Endothelial cell of umbilical vein (primary cell): ENCODE results near the gene GLOD5. TPM values are rescaled to one million over a fixed set of nuclear protein-coding genes. Genes with fewer than 3 reads are reported as not detected.

Experiments used
- BruUV-seq: library from RNA; stranded (reverse); fragments of 400-500 nt; replicated peaks from 2 replicates; lab custom pipeline; 2021; lab: Mats Ljungman, UMichigan
- CTCF ChIA-PET: fragments of 300-600, 350-600 bp; sonication (Branson Sonifier 250); formaldehyde crosslinking; loops from one replicate; lab custom pipeline; 2021; ENCODE audit warnings: antibody characterized with exemption, inconsistent platforms; lab: Charles Lee
- POLR2A ChIA-PET: fragments of 300-600, 350-600 bp; sonication (Branson Sonifier 250); formaldehyde crosslinking; loops from one replicate; lab custom pipeline; 2021; ENCODE audit warnings: antibody characterized with exemption, inconsistent platforms; lab: Charles Lee
- DNase-seq: peaks from one replicate; pipeline ENCODE4 v3.0.0-alpha.2; 2011; ENCODE audit warnings: low read depth, low spot score
- FAIRE-seq: peaks from 2 replicates; lab custom pipeline; 2011; peaks lifted over from hg19 to GRCh38; lab: Jason Lieb, UNC
- H2AFZ ChIP-seq: 2 replicates; pipeline ENCODE4 v1.6.0; 2012; ENCODE audit warnings: low read depth, low read length, control low read depth, inconsistent platforms
- H3K27ac ChIP-seq: 2 replicates; pipeline ENCODE4 v1.5.1; 2011; ENCODE audit warnings: low read depth, mild to moderate bottlenecking, control low read depth, low read length, moderate library complexity; ENCODE audit not compliant: insufficient read depth
- H3K27me3 ChIP-seq, 2 experiments: 2 replicates each; pipeline versions ENCODE4 v1.6.0 to v1.6.1; 2011; ENCODE audit warnings: low read length in 2 of 2, mixed read lengths in 1 of 2; ENCODE audit not compliant: control insufficient read depth in 2 of 2, insufficient read depth in 2 of 2
- H3K36me3 ChIP-seq, 2 experiments: 2 replicates in 1 of 2; 3 replicates in 1 of 2; pipeline ENCODE4 v1.5.1; 2011; ENCODE audit warnings: low read length in 2 of 2, mild to moderate bottlenecking in 1 of 2, moderate library complexity in 1 of 2; ENCODE audit not compliant: control insufficient read depth in 2 of 2, insufficient read depth in 2 of 2; ENCODE audit errors: extremely low read depth in 1 of 2
- H3K4me1 ChIP-seq: 3 replicates; pipeline ENCODE4 v1.5.1; 2011; ENCODE audit warnings: mild to moderate bottlenecking, low read length; ENCODE audit not compliant: control insufficient read depth, insufficient read depth; ENCODE audit errors: extremely low read depth
- H3K4me2 ChIP-seq: 2 replicates; pipeline ENCODE4 v1.6.1; 2011; ENCODE audit warnings: low read length, control low read depth, mixed read lengths; ENCODE audit not compliant: insufficient read depth
- H3K4me3 ChIP-seq, 3 experiments: fragments of 200-600 bp in 1 of 3; sonication (generic), shearing (Covaris generic) in 1 of 3; replicated peaks in 1 of 3; 2 replicates each; pipeline ENCODE4 v1.5.1; 2011 to 2016; ENCODE audit warnings: control low read depth in 3 of 3, low read length in 3 of 3, mild to moderate bottlenecking in 2 of 3, inconsistent platforms in 1 of 3, low read depth in 1 of 3, moderate library complexity in 1 of 3; ENCODE audit not compliant: insufficient read depth in 1 of 3
- H3K79me2 ChIP-seq: 2 replicates; pipeline ENCODE4 v1.6.0; 2012; ENCODE audit warnings: low read length, inconsistent platforms; ENCODE audit not compliant: control insufficient read depth, insufficient read depth
- H3K9ac ChIP-seq: replicated peaks from 2 replicates; pipeline ENCODE3; 2011; ENCODE audit warnings: low read length, control low read depth; ENCODE audit not compliant: insufficient read depth; ENCODE audit errors: extremely low read depth
- H3K9me1 ChIP-seq: replicated peaks from 3 replicates; pipeline ENCODE4 v1.6.0; 2011; ENCODE audit warnings: mild to moderate bottlenecking, low read length; ENCODE audit not compliant: control insufficient read depth, insufficient read depth; ENCODE audit errors: extremely low read depth
- H3K9me3 ChIP-seq: replicated peaks from 2 replicates; pipeline ENCODE4 v1.5.1; 2012; ENCODE audit warnings: low read length, inconsistent platforms; ENCODE audit not compliant: control insufficient read depth, insufficient read depth
- H4K20me1 ChIP-seq: replicated peaks from 2 replicates; pipeline ENCODE3; 2011; ENCODE audit warnings: mild to moderate bottlenecking, low read length; ENCODE audit not compliant: control insufficient read depth, insufficient read depth; ENCODE audit errors: extremely low read depth
- EZH2 ChIP-seq: IDR thresholded peaks from 2 replicates; pipeline ENCODE4 v1.6.1; 2012; ENCODE audit warnings: borderline replicate concordance, low read depth, mild to moderate bottlenecking, moderate library complexity, low read length, inconsistent platforms; ENCODE audit not compliant: severe bottlenecking
- FOS ChIP-seq: IDR thresholded peaks from 2 replicates; pipeline ENCODE4 v1.6.1; 2011; ENCODE audit warnings: mild to moderate bottlenecking, low read length, moderate library complexity, borderline replicate concordance; ENCODE audit not compliant: insufficient read depth
- GATA2 ChIP-seq: IDR thresholded peaks from 2 replicates; pipeline ENCODE4 v1.7.0; 2011; ENCODE audit warnings: low read depth, mild to moderate bottlenecking, moderate library complexity, mixed read lengths, low read length; ENCODE audit not compliant: insufficient read length, insufficient read depth
- JUN ChIP-seq: IDR thresholded peaks from 2 replicates; pipeline ENCODE4 v1.6.1; 2011; ENCODE audit warnings: borderline replicate concordance, low read depth; ENCODE audit not compliant: insufficient read length, insufficient read depth
- MAX ChIP-seq: IDR thresholded peaks from 2 replicates; pipeline ENCODE4 v1.6.1; 2011; ENCODE audit not compliant: insufficient read depth, insufficient read length
- MYC ChIP-seq: IDR thresholded peaks from one replicate; pipeline ENCODE4 v1.6.1; 2011; ENCODE audit warnings: mild to moderate bottlenecking, low read depth, low read length
- POLR2A ChIP-seq: IDR thresholded peaks from 2 replicates; pipeline ENCODE4 v1.6.1; 2012; ENCODE audit warnings: low read depth, mild to moderate bottlenecking, control low read depth, low read length
- POLR2AphosphoS5 ChIP-seq: IDR thresholded peaks from 2 replicates; pipeline ENCODE4 v1.6.1; 2012; ENCODE audit warnings: low read depth, mild to moderate bottlenecking, control low read depth, low read length, moderate library complexity; ENCODE audit not compliant: insufficient read depth
- dilution Hi-C: fragments of 300-500 bp; cut with MboI; formaldehyde crosslinking; loops from one replicate; pipeline ENCODE4 v1.15.0; 2019; ENCODE audit warnings: low sequenced_read_pairs; ENCODE audit not compliant: extremely low pct_ligation_motif_present
- intact Hi-C: fragments of 100-400 bp; cut with micrococcal nuclease; formaldehyde crosslinking; loops from one replicate; pipeline ENCODE4 v1.10.0; 2022
- polyA plus RNA-seq, 4 experiments: library from polyadenylated mRNA; depleted of rRNA in 3 of 4; stranded (reverse) in 3 of 4; unstranded in 1 of 4; fragments of >200 nt; gene quantifications; 2 replicates each; pipeline versions ENCODE4 v1.2.1 to v1.2.3, GENCODE V29; 2011 to 2012; ENCODE audit warnings: missing spikeins in 1 of 4
- total RNA-seq: library from RNA; stranded (reverse); gene quantifications from 2 replicates; pipeline ENCODE4 v1.2.3, GENCODE V29; 2021
- TF ChIP-seq, protein P1 (sequence below), 2 donors: IDR thresholded peaks; 1 replicate in 1 of 2; 2 replicates in 1 of 2; pipeline ENCODE4 v1.5.1; 2011; ENCODE audit warnings: low read length in 2 of 2, mild to moderate bottlenecking in 2 of 2, moderate library complexity in 2 of 2, control low read depth in 1 of 2, inconsistent platforms in 1 of 2, low read depth in 1 of 2; ENCODE audit not compliant: insufficient read depth in 1 of 2; ENCODE audit errors: extremely low read depth in 1 of 2

The GLOD5 gene
- total and polyA plus RNA-seq, 2 donors (not counting 3 experiments of a cell fraction or from before 2014, with no cell fraction given): not detected

- dilution Hi-C loops: no loop called here
- H3K79me2 ChIP-seq: no peaks in the 10 kb centered on the region
- intact Hi-C loops: no loop called here
- no peak for TF ChIP-seq EZH2
- TF ChIP-seq MYC: no peak
- no peak for TF ChIP-seq GATA2
- TF ChIP-seq POLR2A: no peak
- TF ChIP-seq JUN: no peak
- no peak for TF ChIP-seq POLR2AphosphoS5
- no peak for TF ChIP-seq FOS
- TF ChIP-seq, protein P1, sequence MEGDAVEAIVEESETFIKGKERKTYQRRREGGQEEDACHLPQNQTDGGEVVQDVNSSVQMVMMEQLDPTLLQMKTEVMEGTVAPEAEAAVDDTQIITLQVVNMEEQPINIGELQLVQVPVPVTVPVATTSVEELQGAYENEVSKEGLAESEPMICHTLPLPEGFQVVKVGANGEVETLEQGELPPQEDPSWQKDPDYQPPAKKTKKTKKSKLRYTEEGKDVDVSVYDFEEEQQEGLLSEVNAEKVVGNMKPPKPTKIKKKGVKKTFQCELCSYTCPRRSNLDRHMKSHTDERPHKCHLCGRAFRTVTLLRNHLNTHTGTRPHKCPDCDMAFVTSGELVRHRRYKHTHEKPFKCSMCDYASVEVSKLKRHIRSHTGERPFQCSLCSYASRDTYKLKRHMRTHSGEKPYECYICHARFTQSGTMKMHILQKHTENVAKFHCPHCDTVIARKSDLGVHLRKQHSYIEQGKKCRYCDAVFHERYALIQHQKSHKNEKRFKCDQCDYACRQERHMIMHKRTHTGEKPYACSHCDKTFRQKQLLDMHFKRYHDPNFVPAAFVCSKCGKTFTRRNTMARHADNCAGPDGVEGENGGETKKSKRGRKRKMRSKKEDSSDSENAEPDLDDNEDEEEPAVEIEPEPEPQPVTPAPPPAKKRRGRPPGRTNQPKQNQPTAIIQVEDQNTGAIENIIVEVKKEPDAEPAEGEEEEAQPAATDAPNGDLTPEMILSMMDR (IDR thresholded peaks at IDR 0.05; ENCODE audit: extremely low read depth in 1 of 2, insufficient read depth in 1 of 2, low read depth in 1 of 2, low read length in 2 of 2): no peak
- TF ChIP-seq MAX: no peak
- H2AFZ ChIP-seq: no peak overlapping the region
- ChIA-PET POLR2A (no interaction called here), CTCF (no interaction called here)
- FAIRE-seq (no peak), DNase-seq (no peak)
- H3K27me3 ChIP-seq: peaks cover 2 to 12% of the 10 kb centered on the region in 2 experiments
- BruUV-seq: no TSS peak
- H3K9ac ChIP-seq: no peak overlapping the region
- no peaks in the 10 kb centered on the region for H3K9me1 ChIP-seq
- no peaks in the 10 kb centered on the region for H3K9me3 ChIP-seq
- H3K4me3 ChIP-seq: no peak overlapping the region
- H3K4me2 ChIP-seq: no peak overlapping the region
- H3K36me3 ChIP-seq: no peaks in the 10 kb centered on the region
- no peaks in the 10 kb centered on the region for H3K4me1 ChIP-seq
- no peak overlapping the region for H3K27ac ChIP-seq
- no peaks in the 10 kb centered on the region for H4K20me1 ChIP-seq
Observed at GRCh38 chrX:48715876-48716502, 45.6 kb upstream of the GLOD5 start.
